GM12878 (cell line): ENCODE results near the gene SFPQ. TPM values are rescaled to one million over a fixed set of nuclear protein-coding genes. Genes with fewer than 3 reads are reported as not detected.

ENCODE experiments used
- polyA plus RNA-seq, 11 experiments: library from polyadenylated mRNA; depleted of rRNA in 4 of 11; unstranded in 6 of 11; stranded (reverse) in 5 of 11; fragments of >200 nt; fragmentation: Nextera tagmentation in 4 of 11; fragmentation: Illumina TruSeq in 1 of 11; extraction: Ambion mirVana in 4 of 11; extraction: Trizol in 1 of 11; gene quantifications; 1 replicate in 1 of 11; 2 replicates in 10 of 11; pipeline versions ENCODE4 v1.2.1 to v1.2.3, GENCODE V29; 2011 to 2016; ENCODE audit warnings: inconsistent platforms in 2 of 11, missing spikeins in 2 of 11, low read depth in 1 of 11
- small RNA-seq: library from RNA; depleted of rRNA; stranded (forward); fragments of <200 nt; gene quantifications from one replicate; pipeline ENCODE3, GENCODE V24; 2014
- total RNA-seq, 4 experiments: library from RNA; depleted of rRNA in 3 of 4; stranded (reverse); fragments of >200 nt in 3 of 4; fragmentation: Illumina TruSeq in 1 of 4; extraction: Trizol in 1 of 4; gene quantifications; 2 replicates each; pipeline versions ENCODE4 v1.2.1 to v1.2.3, GENCODE V29; 2013 to 2021

Gene SFPQ
- total and polyA plus RNA-seq, 10 of the 15 experiments (the other 5 are each of a cell fraction or from before 2014, with no cell fraction given), result 78.5 to 559 (median 199) TPM

Small RNAs within 50 kb of the gene (small RNA-seq; reads per million reads assigned to genes)
- not detected for gene RF00019

Other genes with a start within 250 kb of the SFPQ start
- gene TMEM35B, start 207.8 kb downstream of the SFPQ start, total RNA-seq (2014; rRNA removed), result 21.7 and 22.9 TPM in 2 replicates
- 14.1 and 14.8 TPM in 2 replicates for gene TMEM35B, start 207.8 kb downstream of the SFPQ start, total RNA-seq (2014; rRNA removed; fragmentation: Illumina TruSeq; extraction: Trizol)
- 15.2 and 18.8 TPM in 2 replicates for gene TMEM35B, start 207.8 kb downstream of the SFPQ start, total RNA-seq (2021)
- gene TMEM35B, start 207.8 kb downstream of the SFPQ start, polyA plus RNA-seq (2011; rRNA removed), result 38.4 and 43.8 TPM in 2 replicates
- gene TMEM35B, start 207.8 kb downstream of the SFPQ start, polyA plus RNA-seq (2014; fragmentation: Illumina TruSeq; extraction: Trizol), result 17.3 TPM in 2 replicates
- gene TMEM35B, start 207.8 kb downstream of the SFPQ start, polyA plus RNA-seq (2014; fragmentation: Nextera tagmentation; extraction: Ambion mirVana), result 100 to 1,000 TPM; 118 to 138 TPM
- 19.0 and 21.0 TPM in 2 replicates for gene TMEM35B, start 207.8 kb downstream of the SFPQ start, polyA plus RNA-seq (2014; rRNA removed)
- 10 to 100 TPM; 66.6 to 71.0 TPM for gene TMEM35B, start 207.8 kb downstream of the SFPQ start, polyA plus RNA-seq (2016; fragmentation: Nextera tagmentation; extraction: Ambion mirVana)
- 14.0 and 16.5 TPM in 2 replicates for gene ZMYM6, start 161.2 kb downstream of the SFPQ start, total RNA-seq (2014; rRNA removed)
- 14.1 and 14.3 TPM in 2 replicates for gene ZMYM6, start 161.2 kb downstream of the SFPQ start, total RNA-seq (2014; rRNA removed; fragmentation: Illumina TruSeq; extraction: Trizol)
- gene ZMYM6, start 161.2 kb downstream of the SFPQ start, total RNA-seq (2021), result 11.9 and 16.7 TPM in 2 replicates
- 14.2 and 20.4 TPM in 2 replicates for gene ZMYM6, start 161.2 kb downstream of the SFPQ start, polyA plus RNA-seq (2011; rRNA removed)
- gene ZMYM6, start 161.2 kb downstream of the SFPQ start, polyA plus RNA-seq (2014; fragmentation: Illumina TruSeq; extraction: Trizol), result 16.3 and 19.2 TPM in 2 replicates
- gene ZMYM6, start 161.2 kb downstream of the SFPQ start, polyA plus RNA-seq (2014; fragmentation: Nextera tagmentation; extraction: Ambion mirVana), result 1 to 10 TPM; 8.2 to 8.9 TPM
- 14.6 and 17.1 TPM in 2 replicates for gene ZMYM6, start 161.2 kb downstream of the SFPQ start, polyA plus RNA-seq (2014; rRNA removed)
- gene ZMYM6, start 161.2 kb downstream of the SFPQ start, polyA plus RNA-seq (2016; fragmentation: Nextera tagmentation; extraction: Ambion mirVana), result 10 to 100 TPM; 12.3 to 14.0 TPM
- gene ZMYM1, start 113.8 kb downstream of the SFPQ start, total RNA-seq (2014; rRNA removed), result 0.96 and 3.9 TPM in 2 replicates
- 1.7 and 2.3 TPM in 2 replicates for gene ZMYM1, start 113.8 kb downstream of the SFPQ start, total RNA-seq (2014; rRNA removed; fragmentation: Illumina TruSeq; extraction: Trizol)
- 1.8 and 2.6 TPM in 2 replicates for gene ZMYM1, start 113.8 kb downstream of the SFPQ start, total RNA-seq (2021)
- gene ZMYM1, start 113.8 kb downstream of the SFPQ start, polyA plus RNA-seq (2011; rRNA removed), result 5.0 and 5.2 TPM in 2 replicates
- 1.6 and 2.0 TPM in 2 replicates for gene ZMYM1, start 113.8 kb downstream of the SFPQ start, polyA plus RNA-seq (2014; fragmentation: Illumina TruSeq; extraction: Trizol)
- 1 to 10 TPM in 1 of 2 experiments, under 1 TPM in 1; 0.68 to 2.1 TPM for gene ZMYM1, start 113.8 kb downstream of the SFPQ start, polyA plus RNA-seq (2014; fragmentation: Nextera tagmentation; extraction: Ambion mirVana)
- gene ZMYM1, start 113.8 kb downstream of the SFPQ start, polyA plus RNA-seq (2014; rRNA removed), result 0.58 and 0.89 TPM in 2 replicates
- 1 to 10 TPM in 1 of 2 experiments, under 1 TPM in 1; 0.45 to 1.1 TPM for gene ZMYM1, start 113.8 kb downstream of the SFPQ start, polyA plus RNA-seq (2016; fragmentation: Nextera tagmentation; extraction: Ambion mirVana)
- 22.1 and 27.4 TPM in 2 replicates for gene ZMYM4, start 75.6 kb upstream of the SFPQ start, total RNA-seq (2014; rRNA removed)
- gene ZMYM4, start 75.6 kb upstream of the SFPQ start, total RNA-seq (2014; rRNA removed; fragmentation: Illumina TruSeq; extraction: Trizol), result 26.4 and 29.5 TPM in 2 replicates
- gene ZMYM4, start 75.6 kb upstream of the SFPQ start, total RNA-seq (2021), result 37.0 and 38.4 TPM in 2 replicates
- gene ZMYM4, start 75.6 kb upstream of the SFPQ start, polyA plus RNA-seq (2011; rRNA removed), result 29.8 and 46.0 TPM in 2 replicates
- gene ZMYM4, start 75.6 kb upstream of the SFPQ start, polyA plus RNA-seq (2014; fragmentation: Illumina TruSeq; extraction: Trizol), result 30.4 and 36.1 TPM in 2 replicates
- gene ZMYM4, start 75.6 kb upstream of the SFPQ start, polyA plus RNA-seq (2014; fragmentation: Nextera tagmentation; extraction: Ambion mirVana), result 1 to 10 TPM; 8.0 to 8.5 TPM
- 18.5 and 21.2 TPM in 2 replicates for gene ZMYM4, start 75.6 kb upstream of the SFPQ start, polyA plus RNA-seq (2014; rRNA removed)
- 10 to 100 TPM; 32.6 to 36.7 TPM for gene ZMYM4, start 75.6 kb upstream of the SFPQ start, polyA plus RNA-seq (2016; fragmentation: Nextera tagmentation; extraction: Ambion mirVana)